ENCODE results near the gene PID1. TPM values are rescaled to one million over a fixed set of nuclear protein-coding genes. Genes with fewer than 3 reads are reported as not detected.

The PID1 gene
- total and polyA plus RNA-seq, 7 donors = 19.7 to 83.6 (median 67.3) TPM

GRCh38 chr2:229032608-229033234 lies 238.4 kb downstream of the PID1 start:
- no peaks in the 10 kb centered on the region for H3K36me3 ChIP-seq
- no peaks in the 10 kb centered on the region for H3K27me3 ChIP-seq
- WGBS, 2 donors = 92 to 98% methylated on average over 9 of the region's 9 CpGs
- H3K9me3 ChIP-seq = no peaks in the 10 kb centered on the region
- TF ChIP-seq POLR2AphosphoS5 (IDR thresholded peaks at IDR 0.05) (no peak), CTCF (IDR thresholded peaks at IDR 0.05) (no peak), POLR2A (IDR thresholded peaks at IDR 0.05) (no peak), EP300 (IDR thresholded peaks at IDR 0.05) (no peak)
- DNase-seq = no peak
- no peaks in the 10 kb centered on the region for H3K4me1 ChIP-seq
- no peak overlapping the region for H3K4me3 ChIP-seq
- intact Hi-C loops (cut with DNase I) = no loop called here
- no peak overlapping the region for H3K27ac ChIP-seq

GRCh38 chr2:229027353-229028105 lies 243.6 kb downstream of the PID1 start:
- Histone ChIP-seq H3K4me3 (no peak overlapping the region), H3K27ac (no peak overlapping the region), H3K27me3 (no peaks in the 10 kb centered on the region), H3K36me3 (no peaks in the 10 kb centered on the region), H3K4me1 (no peaks in the 10 kb centered on the region), H3K9me3 (no peaks in the 10 kb centered on the region)
- intact Hi-C loops (cut with DNase I) = no loop called here
- 85 to 89% methylated on average over 12 of the region's 12 CpGs for WGBS, 2 donors
- no peak for DNase-seq
- no peak for TF ChIP-seq POLR2A (IDR thresholded peaks at IDR 0.05)
- TF ChIP-seq POLR2AphosphoS5 (IDR thresholded peaks at IDR 0.05) = no peak
- TF ChIP-seq EP300 (IDR thresholded peaks at IDR 0.05) = no peak
- TF ChIP-seq CTCF (IDR thresholded peaks at IDR 0.05) = no peak

GRCh38 chr2:229025653-229026052 lies 245.4 kb downstream of the PID1 start:
- 94 to 97% methylated on average over 20 of the region's 20 CpGs for WGBS, 2 donors
- Histone ChIP-seq H3K27me3 (no peaks in the 10 kb centered on the region), H3K36me3 (no peaks in the 10 kb centered on the region), H3K4me3 (no peak overlapping the region), H3K27ac (no peak overlapping the region), H3K4me1 (no peaks in the 10 kb centered on the region), H3K9me3 (no peaks in the 10 kb centered on the region)
- no peak for DNase-seq
- TF ChIP-seq POLR2AphosphoS5 (IDR thresholded peaks at IDR 0.05) (no peak), CTCF (IDR thresholded peaks at IDR 0.05) (no peak), POLR2A (IDR thresholded peaks at IDR 0.05) (no peak), EP300 (IDR thresholded peaks at IDR 0.05) (no peak)
- intact Hi-C loops (cut with DNase I) = no loop called here

- no peaks in the 10 kb centered on the region for H3K4me1 ChIP-seq
- H3K27ac ChIP-seq = no peak overlapping the region
- 86 to 91% methylated on average over 1 of the region's 1 CpG for WGBS, 2 donors
- no peaks in the 10 kb centered on the region for H3K9me3 ChIP-seq
- H3K36me3 ChIP-seq = no peaks in the 10 kb centered on the region
- DNase-seq = no peak
- intact Hi-C loops (cut with DNase I) = no loop called here
- no peaks in the 10 kb centered on the region for H3K27me3 ChIP-seq
- H3K4me3 ChIP-seq = no peak overlapping the region
- TF ChIP-seq POLR2A (IDR thresholded peaks at IDR 0.05) (no peak), CTCF (IDR thresholded peaks at IDR 0.05) (no peak), EP300 (IDR thresholded peaks at IDR 0.05) (no peak), POLR2AphosphoS5 (IDR thresholded peaks at IDR 0.05) (no peak)
Observed at GRCh38 chr2:229022652-229023051, 248.4 kb downstream of the PID1 start.

All from sigmoid colon (tissue), 7 donors.